SK-N-SH (cell line): ENCODE results near the gene C4B.

Experiments
- CTCF ChIP-seq: fragments of 200-600 bp; sonication (generic); IDR thresholded peaks from 2 replicates; pipeline ENCODE4 v1.6.1; 2017; ENCODE audit warnings: antibody characterized with exemption, mild to moderate bottlenecking, moderate library complexity
- EP300 ChIP-seq, 2 experiments: IDR thresholded peaks; 2 replicates each; pipeline versions ENCODE4 v1.4.0 to v1.6.1; 2012; ENCODE audit warnings: borderline replicate concordance in 1 of 2, low read depth in 1 of 2, low read length in 1 of 2
- GATA2 ChIP-seq: sonication (generic); formaldehyde crosslinking; IDR thresholded peaks from 2 replicates; pipeline ENCODE4 v1.5.0; 2020; ENCODE audit warnings: mild to moderate bottlenecking, missing genetic modification reagents
- MAX ChIP-seq: IDR thresholded peaks from 2 replicates; pipeline ENCODE4 v1.4.0; 2012; ENCODE audit warnings: low read depth
- TAF1 ChIP-seq: IDR thresholded peaks from 2 replicates; pipeline ENCODE4 v1.6.1; 2012; ENCODE audit warnings: low read depth, mild to moderate bottlenecking, low read length, moderate library complexity, borderline replicate concordance
- ZBTB33 ChIP-seq: IDR thresholded peaks from 2 replicates; pipeline ENCODE4 v1.4.0; 2012; ENCODE audit warnings: low read depth, borderline replicate concordance

GRCh38 chr6:32070814-32071543 lies 56.4 kb downstream of the C4B start:
- TF ChIP-seq CTCF (no peak), MAX (no peak), EP300 (IDR thresholded peaks at IDR 0.05; ENCODE audit: borderline replicate concordance in 1 of 2, low read depth in 1 of 2, low read length in 1 of 2) (no peak), GATA2 (CRISPR knock-in tag) (no peak), TAF1 (no peak), ZBTB33 (no peak)
